ENCODE results near the gene DNAH8.
"Not testable (repeated sequence)": the region's sequence is repeated elsewhere in the genome, so short reads cannot be mapped to it uniquely, and the experiment has no call there.

Gene DNAH8

DNA sequence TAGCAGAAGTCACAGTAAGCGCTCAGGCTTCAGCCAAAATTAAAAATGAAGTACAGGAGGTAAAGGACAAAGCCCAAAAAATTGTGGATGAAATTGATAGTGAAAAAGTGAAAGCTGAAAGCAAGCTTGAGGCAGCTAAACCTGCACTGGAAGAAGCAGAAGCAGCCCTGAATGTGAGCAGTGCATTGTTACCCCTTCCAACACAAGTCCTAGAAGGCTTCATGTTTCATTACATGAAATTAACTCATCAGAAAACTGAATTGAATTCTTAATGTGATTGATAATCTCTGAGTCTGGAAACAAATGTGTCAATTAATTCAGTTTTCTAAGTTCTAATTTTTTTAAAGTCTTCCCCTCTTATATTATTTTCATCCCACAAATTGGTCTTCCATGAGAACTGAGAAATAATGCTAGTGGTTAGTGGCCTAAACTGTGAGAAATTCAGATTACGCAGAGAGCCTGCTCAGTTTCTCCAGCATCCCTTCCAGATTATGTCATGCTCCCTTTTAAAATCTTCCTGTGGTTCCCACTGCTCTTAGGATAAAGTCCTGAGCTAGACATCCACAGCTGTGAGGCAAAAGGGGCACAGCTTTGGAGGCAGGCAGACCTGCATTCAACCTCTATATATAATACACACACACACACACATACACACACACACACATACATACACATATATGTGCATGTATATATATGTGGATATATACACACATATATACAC is 200.3 kb downstream of the DNAH8 start:
- no peak for DNase-seq

DNA sequence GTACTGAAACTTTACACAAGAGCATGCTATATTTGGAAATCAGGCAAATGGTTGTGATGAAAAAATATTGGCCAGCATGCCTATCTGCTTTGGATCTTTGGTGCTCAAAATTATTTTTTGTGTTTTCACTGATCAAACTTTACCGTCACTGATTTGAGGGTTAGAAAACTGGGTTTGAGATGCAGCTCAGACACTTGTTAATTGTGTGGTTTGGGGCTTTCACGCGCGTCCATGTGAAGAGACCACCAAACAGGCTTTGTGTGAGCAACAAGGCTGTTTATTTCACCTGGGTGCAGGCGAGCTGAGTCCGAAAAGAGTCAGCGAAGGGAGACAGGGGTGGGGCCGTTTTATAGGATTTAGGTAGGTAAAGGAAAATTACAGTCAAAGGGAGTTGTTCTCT is 206.4 kb downstream of the DNAH8 start:
- not testable (repeated sequence) for DNase-seq

- no peak for DNase-seq
Observed at GRCh38 chr6:38924791-38925509, 209.8 kb downstream of the DNAH8 start.

- no peak for DNase-seq
Observed at GRCh38 chr6:38929560-38929959, 214.4 kb downstream of the DNAH8 start.

- no peak for DNase-seq
Observed at GRCh38 chr6:38933426-38933825, 218.3 kb downstream of the DNAH8 start.

DNA sequence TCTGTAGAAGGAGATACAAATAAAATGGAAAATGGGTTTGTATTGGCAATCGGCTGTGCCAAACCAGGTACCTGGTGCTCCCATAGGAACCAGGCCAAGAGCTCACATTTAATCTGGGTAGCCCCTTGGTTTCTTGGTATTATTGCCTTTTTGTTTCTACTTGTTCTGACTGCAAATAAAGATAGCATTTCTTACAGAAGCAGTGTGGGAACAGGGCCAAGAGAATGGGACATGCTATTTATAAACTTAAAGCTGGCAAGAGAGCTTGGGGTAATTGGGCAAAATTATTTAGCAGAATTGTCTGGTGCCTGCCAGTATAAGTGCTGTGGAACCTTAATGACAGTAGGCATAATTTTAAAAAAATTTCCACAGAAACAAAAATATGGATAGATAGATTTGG is 219.9 kb downstream of the DNAH8 start:
- no peak for DNase-seq

DNA sequence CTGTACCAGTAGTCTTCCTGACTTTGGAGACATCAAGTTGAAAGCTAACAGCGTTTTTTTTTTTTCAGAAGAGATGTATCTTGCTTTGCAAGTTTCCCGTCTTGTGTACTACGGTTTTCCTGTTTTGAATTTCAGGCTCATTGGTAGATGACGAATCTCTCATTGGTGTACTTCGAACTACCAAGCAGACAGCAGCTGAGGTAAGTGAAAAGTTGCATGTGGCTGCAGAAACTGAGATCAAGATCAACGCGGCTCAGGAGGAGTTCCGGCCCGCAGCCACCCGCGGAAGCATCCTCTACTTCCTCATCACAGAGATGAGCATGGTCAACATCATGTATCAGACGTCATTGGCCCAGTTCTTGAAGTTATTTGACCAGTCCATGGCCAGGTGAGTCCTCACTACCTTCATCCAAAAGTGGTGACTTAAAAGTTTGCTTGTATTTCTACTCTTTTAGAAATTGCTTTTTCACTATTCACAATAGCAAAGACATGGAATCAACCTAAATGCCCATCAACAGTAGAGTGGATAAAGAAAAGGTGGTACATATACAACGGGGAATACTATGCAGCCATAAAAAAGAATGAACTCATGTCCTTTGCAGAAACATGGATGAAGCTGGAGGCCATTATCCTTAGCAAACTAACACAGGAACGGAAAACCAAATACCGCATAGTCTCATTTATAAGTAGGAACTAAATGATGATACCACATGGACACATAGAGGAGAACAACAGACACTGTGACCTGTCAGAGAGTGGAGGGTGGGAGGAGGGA is 222.9 kb downstream of the DNAH8 start:
- DNase-seq = no peak

- no peak for DNase-seq
Observed at GRCh38 chr6:38938741-38939140, 223.6 kb downstream of the DNAH8 start.

DNA sequence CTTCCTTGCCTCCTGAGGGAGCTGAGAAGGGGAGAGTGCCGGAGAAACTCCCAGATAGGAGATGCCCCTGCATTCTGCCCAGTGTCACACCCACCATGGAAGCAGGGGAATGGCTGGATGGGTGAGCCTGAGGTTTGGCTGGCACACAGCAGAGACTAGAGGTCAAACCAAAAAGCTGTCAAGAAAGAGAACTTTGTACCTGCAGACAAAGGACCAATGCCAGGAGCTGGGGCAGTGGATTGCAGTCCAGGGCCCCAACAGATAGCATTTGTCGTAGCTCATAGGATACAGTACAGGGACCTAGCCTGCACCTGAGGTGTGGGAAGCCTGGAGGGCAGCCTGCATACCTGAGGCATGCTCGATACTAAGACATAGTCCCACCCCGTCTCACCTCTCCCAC is 227.3 kb downstream of the DNAH8 start:
- DNase-seq = no peak

DNA sequence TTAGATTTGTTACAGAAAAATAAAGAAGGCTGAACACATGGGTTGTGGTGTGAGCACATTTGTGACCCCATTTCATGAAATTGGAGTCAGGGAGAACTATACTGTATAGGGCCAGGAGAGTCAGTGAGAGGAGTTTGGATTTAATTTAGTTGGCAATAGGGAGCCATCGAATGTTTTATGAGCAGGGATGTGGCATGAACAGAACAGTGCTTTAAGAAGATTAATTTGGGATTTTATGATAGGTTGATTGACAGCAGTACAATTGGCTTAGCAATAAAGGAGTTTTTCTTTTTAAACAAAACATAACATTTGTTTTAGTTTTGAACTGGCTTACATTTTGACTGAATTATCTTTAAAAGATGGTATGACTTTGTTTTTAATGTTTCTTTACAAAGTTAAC is 227.9 kb downstream of the DNAH8 start:
- DNase-seq = no peak

DNA sequence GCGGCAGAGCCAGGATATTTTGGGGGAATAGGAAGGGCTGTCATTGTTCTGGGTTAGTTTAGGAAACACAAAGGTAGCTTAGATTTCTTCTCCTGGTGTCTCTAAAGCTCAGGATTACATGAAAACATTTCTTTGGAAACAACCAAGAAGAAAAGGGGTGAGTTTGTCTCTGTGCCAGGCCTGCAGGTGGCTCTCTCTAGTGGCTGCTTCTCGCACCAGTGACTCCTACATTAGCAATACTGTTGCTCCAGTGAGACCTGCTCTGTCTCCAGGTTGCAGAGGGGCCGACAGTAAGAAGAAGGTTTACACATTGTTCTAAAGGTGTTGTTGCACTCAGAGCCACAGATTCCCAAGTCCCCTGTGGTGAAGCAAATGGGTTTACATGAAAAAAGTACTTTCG is 228.9 kb downstream of the DNAH8 start:
- DNase-seq = no peak

DNA sequence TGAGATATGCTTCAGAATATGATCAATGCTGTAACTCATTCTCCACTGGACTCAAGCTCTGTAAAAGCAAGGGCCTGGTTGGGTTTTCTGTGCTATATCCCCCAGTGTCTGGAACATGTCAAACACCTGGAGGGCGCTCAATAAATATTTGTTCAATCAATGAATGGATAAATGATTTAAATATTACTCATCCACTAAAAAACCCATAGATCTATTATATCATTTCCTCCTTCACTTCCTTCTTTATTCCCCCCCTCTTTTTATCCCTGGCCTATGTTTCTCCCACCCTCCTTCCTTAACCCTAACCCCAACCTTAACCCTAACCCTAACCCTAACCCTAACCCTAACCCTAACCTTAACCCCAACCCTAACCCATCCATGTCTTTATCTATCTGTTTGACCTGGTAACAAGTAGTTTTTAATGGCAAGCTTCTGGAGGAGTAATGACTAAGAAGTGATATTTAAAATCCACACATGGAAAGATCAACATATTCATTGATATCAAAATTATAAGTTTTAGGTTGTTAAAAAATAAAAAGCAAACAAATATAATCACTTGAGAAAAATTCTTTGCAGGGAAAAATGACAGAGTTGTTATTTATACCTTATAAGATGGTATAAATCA is 229.7 kb downstream of the DNAH8 start:
- no peak for DNase-seq

DNA sequence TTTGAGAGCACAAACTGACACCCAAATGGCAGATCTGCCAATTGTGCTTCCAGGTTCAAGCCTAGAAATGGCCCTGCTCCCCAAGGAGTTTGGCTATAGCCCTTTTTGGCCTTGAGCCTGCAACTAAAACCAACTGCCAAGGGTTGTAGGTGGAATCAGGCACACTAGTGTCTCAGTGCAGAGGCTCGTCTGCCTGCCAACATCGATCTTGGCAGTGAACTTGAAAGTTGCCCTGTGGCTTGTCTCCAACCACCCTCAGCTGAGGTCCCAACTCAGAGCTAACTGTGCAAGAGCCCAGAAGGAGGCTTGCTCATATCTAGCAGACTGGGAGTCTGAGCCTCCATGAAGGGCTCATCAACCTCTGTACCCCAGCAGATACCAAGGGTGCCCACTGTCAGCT is 240.8 kb downstream of the DNAH8 start:
- no peak for DNase-seq

- no peak for DNase-seq
Observed at GRCh38 chr6:38957426-38957825, 242.3 kb downstream of the DNAH8 start.

DNA sequence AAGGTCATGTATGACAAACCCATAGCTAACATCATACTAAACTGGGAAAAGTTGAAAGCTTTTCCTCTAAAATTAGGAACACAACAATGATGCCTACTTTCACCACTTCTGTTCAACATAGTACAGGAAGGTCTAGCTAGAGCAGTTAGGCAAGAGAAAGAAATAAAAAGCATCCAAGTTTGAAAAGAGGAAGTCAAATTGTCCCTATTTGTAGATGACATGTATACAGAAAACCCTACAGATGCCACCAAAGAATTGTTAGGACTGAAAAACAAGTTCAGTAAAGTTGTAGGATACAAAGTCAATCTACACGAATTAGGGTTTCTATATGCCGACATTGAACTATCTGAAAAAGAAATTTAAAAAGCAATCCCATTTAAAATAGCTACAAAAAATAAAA is 244.0 kb downstream of the DNAH8 start:
- DNase-seq = no peak

GRCh38 chr6:38968702-38969149 is 253.6 kb downstream of the DNAH8 start:
- no peak for DNase-seq

- DNase-seq = no peak
Observed at GRCh38 chr6:38973178-38974057, 258.3 kb downstream of the DNAH8 start.

- DNase-seq = no peak
Observed at GRCh38 chr6:38974389-38975151, 259.5 kb downstream of the DNAH8 start.

- no peak for DNase-seq
Observed at GRCh38 chr6:38975621-38976049, 260.5 kb downstream of the DNAH8 start.

- DNase-seq = no peak
Observed at GRCh38 chr6:38976051-38976450, 260.9 kb downstream of the DNAH8 start.

DNA sequence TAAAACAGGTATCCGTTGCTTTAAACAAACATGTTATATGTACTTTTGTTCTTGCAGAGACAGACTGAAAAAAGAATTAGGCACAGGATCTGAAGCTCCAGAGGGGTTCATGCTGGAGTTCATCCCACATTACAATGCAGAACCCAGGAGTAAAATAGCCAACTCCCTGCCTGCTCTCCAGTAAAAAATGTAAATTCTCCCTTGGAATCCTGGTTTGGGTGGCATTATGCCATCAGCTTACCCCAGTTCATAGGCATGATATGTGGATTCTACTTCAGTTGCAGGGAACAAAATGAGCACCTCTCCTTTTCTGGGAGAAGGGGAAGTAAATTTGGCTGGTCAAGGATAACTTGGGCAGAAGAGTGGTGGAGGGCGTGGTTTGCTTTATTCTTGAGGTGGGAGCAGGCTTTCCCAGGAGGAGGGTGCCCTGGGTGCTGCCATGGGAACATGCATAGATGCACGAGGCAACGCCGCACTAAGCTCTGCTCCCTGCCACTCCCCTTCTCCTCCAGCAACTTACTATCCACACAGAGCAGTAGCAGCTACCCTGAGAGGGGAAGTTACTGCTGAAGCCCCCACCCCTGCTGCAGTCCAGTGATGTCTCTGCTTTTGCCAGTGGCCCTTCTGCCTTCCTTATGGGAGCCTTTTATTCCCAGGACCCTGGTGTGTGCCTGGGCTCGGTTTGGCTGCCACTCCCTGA is 261.8 kb downstream of the DNAH8 start:
- no peak for DNase-seq

Data from activated naive CD4-positive, alpha-beta T cell treated with Interleukin-2 at 50 U/mL for 16 hours (primary cell).